ENCODE results near the gene NHERF1. TPM values are rescaled to one million over a fixed set of nuclear protein-coding genes. Genes with fewer than 3 reads are reported as not detected.

Gene NHERF1
- polyA plus RNA-seq, 1 donor (not counting 4 experiments of a cell fraction or from before 2014, with no cell fraction given), result 45.6 TPM

DNA sequence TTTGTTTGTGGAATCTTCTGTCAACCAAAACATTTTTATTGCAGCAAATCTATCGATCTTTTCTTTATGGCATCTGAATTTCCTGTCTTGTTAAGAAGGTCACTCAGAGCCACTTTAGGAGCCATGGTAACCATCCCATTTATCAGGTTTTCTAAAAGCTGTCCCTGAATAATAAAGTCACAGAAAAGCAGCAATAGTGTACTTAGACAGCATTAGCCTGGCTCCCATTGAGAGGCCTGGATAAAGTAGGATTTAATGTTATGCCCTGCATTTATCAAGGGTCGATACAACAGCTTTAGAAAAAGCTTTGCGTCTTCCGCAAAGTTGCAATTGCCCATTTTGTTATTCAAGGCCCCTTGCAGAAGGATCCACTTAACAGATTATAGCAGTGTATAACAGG lies 25.6 kb upstream of the NHERF1 start:
- H3K9me3 ChIP-seq (ENCODE audit: control insufficient read depth, low read depth, low read length), result no peaks in the 10 kb centered on the region
- no peaks in the 10 kb centered on the region for H4K20me1 ChIP-seq (ENCODE audit: control insufficient read depth, extremely low read depth, insufficient read depth, low read length)
- no peak overlapping the region for H2AFZ ChIP-seq (ENCODE audit: control insufficient read depth, low read length)
- no peak overlapping the region for H3K9ac ChIP-seq (ENCODE audit: control insufficient read depth, extremely low read depth, insufficient read depth, low read length)
- dilution Hi-C loops (cut with MboI; ENCODE audit: extremely low pct_ligation_motif_present, low sequenced_read_pairs), result no loop called here
- TF ChIP-seq, protein P1, sequence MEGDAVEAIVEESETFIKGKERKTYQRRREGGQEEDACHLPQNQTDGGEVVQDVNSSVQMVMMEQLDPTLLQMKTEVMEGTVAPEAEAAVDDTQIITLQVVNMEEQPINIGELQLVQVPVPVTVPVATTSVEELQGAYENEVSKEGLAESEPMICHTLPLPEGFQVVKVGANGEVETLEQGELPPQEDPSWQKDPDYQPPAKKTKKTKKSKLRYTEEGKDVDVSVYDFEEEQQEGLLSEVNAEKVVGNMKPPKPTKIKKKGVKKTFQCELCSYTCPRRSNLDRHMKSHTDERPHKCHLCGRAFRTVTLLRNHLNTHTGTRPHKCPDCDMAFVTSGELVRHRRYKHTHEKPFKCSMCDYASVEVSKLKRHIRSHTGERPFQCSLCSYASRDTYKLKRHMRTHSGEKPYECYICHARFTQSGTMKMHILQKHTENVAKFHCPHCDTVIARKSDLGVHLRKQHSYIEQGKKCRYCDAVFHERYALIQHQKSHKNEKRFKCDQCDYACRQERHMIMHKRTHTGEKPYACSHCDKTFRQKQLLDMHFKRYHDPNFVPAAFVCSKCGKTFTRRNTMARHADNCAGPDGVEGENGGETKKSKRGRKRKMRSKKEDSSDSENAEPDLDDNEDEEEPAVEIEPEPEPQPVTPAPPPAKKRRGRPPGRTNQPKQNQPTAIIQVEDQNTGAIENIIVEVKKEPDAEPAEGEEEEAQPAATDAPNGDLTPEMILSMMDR (optimal IDR thresholded peaks at IDR 0.05 in 1 of 3, IDR thresholded peaks at IDR 0.05 in 1 of 3, conservative IDR thresholded peaks at IDR 0.05 in 1 of 3; ENCODE audit: extremely low read depth in 1 of 3, insufficient read depth in 2 of 3, low read length in 3 of 3), result no peak
- TF ChIP-seq EZH2 (IDR thresholded peaks at IDR 0.05; ENCODE audit: low read length), result no peak
- no peaks in the 10 kb centered on the region for H3K36me3 ChIP-seq (ENCODE audit: control insufficient read depth in 2 of 2, extremely low read depth in 1 of 2, insufficient read depth in 2 of 2, low read length in 2 of 2)
- H3K4me2 ChIP-seq (ENCODE audit: control insufficient read depth, extremely low read depth, insufficient read depth, low read depth, low read length), result no peak overlapping the region
- H3K4me1 ChIP-seq (ENCODE audit: control insufficient read depth, extremely low read depth, insufficient read depth, low read length), result no peaks in the 10 kb centered on the region
- no peaks in the 10 kb centered on the region for H3K9me1 ChIP-seq (ENCODE audit: control insufficient read depth, extremely low read depth, insufficient read depth, low read length)
- no peaks in the 10 kb centered on the region for H3K79me2 ChIP-seq (ENCODE audit: control insufficient read depth, insufficient read depth, low read length)
- FAIRE-seq (no peak), DNase-seq (ENCODE audit: low read depth, low spot score) (no peak)
- H3K27me3 ChIP-seq (ENCODE audit: control insufficient read depth, extremely low read depth, insufficient read depth, low read length), result no peaks in the 10 kb centered on the region
- H3K4me3 ChIP-seq (ENCODE audit: control insufficient read depth in 2 of 3, extremely low read depth in 1 of 3, insufficient read depth in 2 of 3, low read depth in 1 of 3, low read length in 3 of 3), result no peak overlapping the region
- H3K27ac ChIP-seq (ENCODE audit: control insufficient read depth, insufficient read depth, low read length), result no peak overlapping the region

DNA sequence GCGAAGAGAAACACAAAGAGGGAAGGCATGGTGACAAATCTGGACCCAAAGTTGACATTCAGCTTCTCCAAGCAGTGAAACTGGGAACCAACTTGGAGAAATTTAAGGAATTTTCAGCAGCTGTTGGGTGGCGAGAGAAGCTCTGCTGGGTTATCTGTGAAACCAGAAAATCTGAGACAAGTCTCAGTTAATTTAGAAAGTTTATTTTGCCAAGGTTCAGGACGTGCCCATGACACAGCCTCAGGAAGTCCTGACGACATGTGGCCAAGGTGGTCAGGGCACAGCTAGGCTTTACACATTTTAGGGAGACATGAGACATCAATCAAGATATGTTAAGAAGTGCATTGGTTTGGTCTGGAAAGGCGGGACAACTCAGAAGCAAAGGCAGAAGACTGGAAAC lies 24.5 kb upstream of the NHERF1 start:
- DNase-seq (ENCODE audit: low read depth, low spot score) (no peak), FAIRE-seq (no peak)
- Histone ChIP-seq H3K9ac (ENCODE audit: control insufficient read depth, extremely low read depth, insufficient read depth, low read length) (no peak overlapping the region), H3K4me1 (ENCODE audit: control insufficient read depth, extremely low read depth, insufficient read depth, low read length) (no peaks in the 10 kb centered on the region), H3K79me2 (ENCODE audit: control insufficient read depth, insufficient read depth, low read length) (no peaks in the 10 kb centered on the region), H3K36me3 (ENCODE audit: control insufficient read depth in 2 of 2, extremely low read depth in 1 of 2, insufficient read depth in 2 of 2, low read length in 2 of 2) (no peaks in the 10 kb centered on the region), H3K9me3 (ENCODE audit: control insufficient read depth, low read depth, low read length) (no peaks in the 10 kb centered on the region), H3K9me1 (ENCODE audit: control insufficient read depth, extremely low read depth, insufficient read depth, low read length) (no peaks in the 10 kb centered on the region), H3K27ac (ENCODE audit: control insufficient read depth, insufficient read depth, low read length) (no peak overlapping the region), H2AFZ (ENCODE audit: control insufficient read depth, low read length) (no peak overlapping the region), H3K27me3 (ENCODE audit: control insufficient read depth, extremely low read depth, insufficient read depth, low read length) (no peaks in the 10 kb centered on the region), H3K4me2 (ENCODE audit: control insufficient read depth, extremely low read depth, insufficient read depth, low read depth, low read length) (no peak overlapping the region), H4K20me1 (ENCODE audit: control insufficient read depth, extremely low read depth, insufficient read depth, low read length) (no peaks in the 10 kb centered on the region), H3K4me3 (ENCODE audit: control insufficient read depth in 2 of 3, extremely low read depth in 1 of 3, insufficient read depth in 2 of 3, low read depth in 1 of 3, low read length in 3 of 3) (no peak overlapping the region)
- TF ChIP-seq, protein P1 (optimal IDR thresholded peaks at IDR 0.05 in 1 of 3, IDR thresholded peaks at IDR 0.05 in 1 of 3, conservative IDR thresholded peaks at IDR 0.05 in 1 of 3; ENCODE audit: extremely low read depth in 1 of 3, insufficient read depth in 2 of 3, low read length in 3 of 3), result no peak
- no peak for TF ChIP-seq EZH2 (IDR thresholded peaks at IDR 0.05; ENCODE audit: low read length)
- dilution Hi-C loops (cut with MboI; ENCODE audit: extremely low pct_ligation_motif_present, low sequenced_read_pairs), result no loop called here
